Measurements from ENCODE around the gene HBB.

The HBB gene

DNA sequence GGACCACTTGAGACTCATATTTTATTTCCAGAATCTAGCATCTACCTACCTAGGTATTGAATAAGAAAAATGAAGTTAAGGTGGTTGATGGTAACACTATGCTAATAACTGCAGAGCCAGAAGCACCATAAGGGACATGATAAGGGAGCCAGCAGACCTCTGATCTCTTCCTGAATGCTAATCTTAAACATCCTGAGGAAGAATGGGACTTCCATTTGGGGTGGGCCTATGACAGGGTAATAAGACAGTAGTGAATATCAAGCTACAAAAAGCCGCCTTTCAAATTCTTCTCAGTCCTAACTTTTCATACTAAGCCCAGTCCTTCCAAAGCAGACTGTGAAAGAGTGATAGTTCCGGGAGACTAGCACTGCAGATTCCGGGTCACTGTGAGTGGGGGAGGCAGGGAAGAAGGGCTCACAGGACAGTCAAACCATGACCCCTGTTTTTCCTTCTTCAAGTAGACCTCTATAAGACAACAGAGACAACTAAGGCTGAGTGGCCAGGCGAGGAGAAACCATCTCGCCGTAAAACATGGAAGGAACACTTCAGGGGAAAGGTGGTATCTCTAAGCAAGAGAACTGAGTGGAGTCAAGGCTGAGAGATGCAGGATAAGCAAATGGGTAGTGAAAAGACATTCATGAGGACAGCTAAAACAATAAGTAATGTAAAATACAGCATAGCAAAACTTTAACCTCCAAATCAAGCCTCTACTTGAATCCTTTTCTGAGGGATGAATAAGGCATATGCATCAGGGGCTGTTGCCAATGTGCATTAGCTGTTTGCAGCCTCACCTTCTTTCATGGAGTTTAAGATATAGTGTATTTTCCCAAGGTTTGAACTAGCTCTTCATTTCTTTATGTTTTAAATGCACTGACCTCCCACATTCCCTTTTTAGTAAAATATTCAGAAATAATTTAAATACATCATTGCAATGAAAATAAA, 2.1 kb downstream of the HBB start:
- DNase-seq = no peak

DNA sequence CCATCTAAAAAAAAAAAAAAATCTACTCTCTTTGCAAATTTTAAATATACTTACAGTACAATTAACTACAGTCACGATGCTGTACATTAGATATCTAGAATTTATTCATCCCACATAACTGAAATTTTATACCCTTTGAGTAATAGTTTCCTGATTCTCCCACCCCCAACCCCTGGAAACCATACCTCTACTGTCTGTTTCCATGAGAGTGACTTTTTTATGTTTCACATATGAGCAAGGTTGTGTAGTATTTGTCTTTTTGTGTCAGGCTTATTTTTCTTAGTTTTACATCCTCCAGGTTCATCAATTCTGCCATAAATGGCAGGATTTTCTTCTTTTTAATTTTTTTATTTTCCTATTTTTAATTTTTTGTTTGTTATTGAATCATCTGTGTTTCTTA, 3.2 kb downstream of the HBB start:
- no peak for DNase-seq

- DNase-seq = no peak
Observed at GRCh38 chr11:5223146-5223545, 3.7 kb downstream of the HBB start.

DNA sequence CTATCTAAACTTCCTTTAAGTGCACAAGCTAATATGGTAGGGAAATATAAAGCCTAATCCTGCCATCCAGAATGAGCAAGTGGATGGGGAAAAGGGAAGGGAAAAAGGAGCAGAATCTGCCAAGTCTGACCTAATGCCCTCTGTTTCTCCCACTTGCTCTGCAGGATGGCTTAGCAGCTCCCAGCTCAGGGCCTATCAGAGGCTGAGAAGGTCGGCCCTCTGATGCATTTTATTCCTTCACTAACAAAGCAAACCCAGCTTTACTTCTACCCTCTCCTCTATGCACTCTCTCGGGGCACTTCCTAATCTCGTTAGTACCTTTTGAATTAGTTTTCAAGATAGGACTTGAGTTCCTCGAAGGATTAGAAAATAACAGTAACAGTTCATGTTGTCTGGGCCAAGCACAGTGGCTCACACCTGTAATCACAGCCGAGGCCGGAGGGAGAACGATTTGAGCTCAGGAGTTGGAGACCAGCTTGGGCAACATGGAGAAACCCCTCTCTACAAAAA, 16.4 kb downstream of the HBB start:
- no peak for DNase-seq

GRCh38 chr11:5204787-5205186, 22.1 kb downstream of the HBB start:
- DNase-seq = no peak

DNA sequence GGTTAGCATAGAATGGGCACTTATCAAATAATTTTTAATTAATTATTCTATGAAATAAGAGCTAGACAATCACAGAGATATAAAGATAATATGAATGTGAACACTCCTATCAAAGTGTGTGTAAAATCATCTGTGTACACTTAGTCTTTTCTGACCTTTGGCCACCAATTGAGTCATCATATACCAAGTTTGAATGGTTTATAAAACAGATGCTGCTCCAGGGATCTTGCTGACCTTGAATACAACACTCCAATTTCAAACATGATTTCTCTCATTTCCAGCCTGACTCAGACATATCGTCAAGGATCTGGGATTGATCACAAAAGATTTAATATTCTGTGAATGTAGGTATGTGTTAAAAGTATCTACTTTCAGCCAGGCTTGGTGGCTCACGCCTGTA, 23.5 kb downstream of the HBB start:
- DNase-seq = no peak

DNA sequence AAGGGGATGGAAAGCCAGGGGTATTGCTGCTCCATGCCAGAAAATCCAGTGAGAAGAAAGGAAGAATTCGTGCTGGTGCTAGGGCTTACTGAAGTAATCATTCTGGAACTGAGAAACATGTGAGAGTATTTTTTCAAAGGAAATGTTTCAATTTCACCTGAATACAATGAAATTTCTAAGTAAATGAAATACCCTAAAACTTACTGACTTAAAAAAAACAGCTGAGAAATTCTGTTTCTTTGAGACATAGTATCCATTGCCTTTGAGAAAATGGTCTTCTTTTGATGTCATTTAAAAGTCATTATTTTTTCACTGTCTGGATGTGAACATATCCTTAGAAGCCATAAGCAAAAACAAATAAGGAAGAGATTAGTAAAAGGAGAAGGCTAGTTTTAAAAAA, 26.3 kb downstream of the HBB start, which contains the start of gene OR51V1:
TSS of gene OR51V1 (minus strand) at position 101 of the 400 bp plus-strand sequence. CDS start at position 101, 0 bp downstream.
- no peak for DNase-seq

GRCh38 chr11:5198285-5198684, 28.6 kb downstream of the HBB start:
- no peak for DNase-seq

- DNase-seq = no peak
Observed at GRCh38 chr11:5197536-5197935, 29.3 kb downstream of the HBB start.

GRCh38 chr11:5196731-5197130, 30.1 kb downstream of the HBB start:
- DNase-seq = no peak

GRCh38 chr11:5196067-5196466, 30.8 kb downstream of the HBB start:
- DNase-seq = no peak

GRCh38 chr11:5192738-5193137, 34.1 kb downstream of the HBB start:
- no peak for DNase-seq

DNA sequence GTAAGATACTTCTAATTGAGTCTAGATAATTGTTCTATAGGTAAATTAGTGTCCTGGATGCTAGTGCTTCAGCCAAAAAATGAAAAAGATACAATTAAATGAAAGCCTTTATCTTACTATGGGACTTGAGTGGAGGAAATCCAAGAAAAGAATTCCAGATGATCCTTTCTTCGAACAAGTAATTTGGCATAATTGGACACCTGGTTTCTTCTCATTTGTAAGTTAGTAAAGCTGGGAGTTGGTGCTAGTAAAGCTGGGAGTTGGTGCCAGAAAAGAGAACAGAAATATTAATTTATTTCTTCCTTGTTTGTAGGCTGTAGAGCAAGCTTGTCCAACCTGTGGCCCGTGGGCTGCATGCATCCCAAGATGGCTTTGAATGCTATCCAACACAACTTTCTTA, 38.7 kb downstream of the HBB start:
- no peak for DNase-seq

GRCh38 chr11:5178046-5178837, 48.6 kb downstream of the HBB start:
- no peak for DNase-seq
